Adrenal gland (tissue), 5 donors: ENCODE results near the gene LHPP.

Experiments
- POLR2A ChIP-seq, 2 donors: fragments of 450-650 bp; IDR thresholded peaks; one replicate each; pipeline ENCODE4 v1.6.1; 2017; ENCODE audit warnings: antibody characterized with exemption in 2 of 2, mild to moderate bottlenecking in 2 of 2, moderate library complexity in 1 of 2
- TF ChIP-seq, protein P1 (sequence below), 6 experiments: fragments of 450-650 bp in 4 of 6; fragments of 200-600 bp in 2 of 6; sonication (generic) in 1 of 6; IDR thresholded peaks; 1 replicate in 5 of 6; 2 replicates in 1 of 6; pipeline versions ENCODE4 v1.5.1 to v1.8.0; 2016 to 2021; ENCODE audit warnings: antibody characterized with exemption in 6 of 6, mild to moderate bottlenecking in 2 of 6, moderate library complexity in 1 of 6
- donor health status: DM: no; HTN: no; CAD: no.

GRCh38 chr10:124559372-124560132 is 97.9 kb downstream of the LHPP start:
- TF ChIP-seq, protein P1, sequence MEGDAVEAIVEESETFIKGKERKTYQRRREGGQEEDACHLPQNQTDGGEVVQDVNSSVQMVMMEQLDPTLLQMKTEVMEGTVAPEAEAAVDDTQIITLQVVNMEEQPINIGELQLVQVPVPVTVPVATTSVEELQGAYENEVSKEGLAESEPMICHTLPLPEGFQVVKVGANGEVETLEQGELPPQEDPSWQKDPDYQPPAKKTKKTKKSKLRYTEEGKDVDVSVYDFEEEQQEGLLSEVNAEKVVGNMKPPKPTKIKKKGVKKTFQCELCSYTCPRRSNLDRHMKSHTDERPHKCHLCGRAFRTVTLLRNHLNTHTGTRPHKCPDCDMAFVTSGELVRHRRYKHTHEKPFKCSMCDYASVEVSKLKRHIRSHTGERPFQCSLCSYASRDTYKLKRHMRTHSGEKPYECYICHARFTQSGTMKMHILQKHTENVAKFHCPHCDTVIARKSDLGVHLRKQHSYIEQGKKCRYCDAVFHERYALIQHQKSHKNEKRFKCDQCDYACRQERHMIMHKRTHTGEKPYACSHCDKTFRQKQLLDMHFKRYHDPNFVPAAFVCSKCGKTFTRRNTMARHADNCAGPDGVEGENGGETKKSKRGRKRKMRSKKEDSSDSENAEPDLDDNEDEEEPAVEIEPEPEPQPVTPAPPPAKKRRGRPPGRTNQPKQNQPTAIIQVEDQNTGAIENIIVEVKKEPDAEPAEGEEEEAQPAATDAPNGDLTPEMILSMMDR (IDR thresholded peaks at IDR 0.05) = no peak
- TF ChIP-seq POLR2A (IDR thresholded peaks at IDR 0.05) = no peak
